GM18907 (cell line): ENCODE measurements around the gene PFN3.

Source experiments
- ATAC-seq: cut with Tn5 transposase; IDR thresholded peaks from one replicate; pipeline ENCODE4 v1.9.1; 2021; ENCODE audit warnings: mild to moderate bottlenecking, moderate library complexity; ENCODE audit not compliant: unreplicated experiment

PFN3 gene

DNA sequence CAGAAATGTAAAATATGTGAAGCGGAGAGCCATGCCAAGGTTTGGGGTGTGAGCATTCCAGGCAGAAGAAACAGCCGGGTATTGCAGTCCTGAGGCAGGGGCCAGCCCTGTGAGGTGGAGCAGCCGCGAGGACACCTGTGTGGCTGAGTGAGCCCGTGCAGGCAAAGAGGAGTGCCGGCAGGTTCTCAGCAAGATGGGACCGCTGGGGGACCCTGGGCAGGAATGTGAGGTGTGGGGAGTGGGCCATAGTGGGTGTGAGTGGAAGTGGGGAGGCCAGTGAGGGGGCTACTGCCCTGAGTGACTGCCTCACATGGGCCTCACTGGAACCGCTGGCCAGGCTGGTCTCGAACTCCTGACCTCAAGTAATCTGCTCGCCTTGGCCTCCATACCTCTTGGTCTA is 38.0 kb upstream of the PFN3 start:
- ATAC-seq = no peak

DNA sequence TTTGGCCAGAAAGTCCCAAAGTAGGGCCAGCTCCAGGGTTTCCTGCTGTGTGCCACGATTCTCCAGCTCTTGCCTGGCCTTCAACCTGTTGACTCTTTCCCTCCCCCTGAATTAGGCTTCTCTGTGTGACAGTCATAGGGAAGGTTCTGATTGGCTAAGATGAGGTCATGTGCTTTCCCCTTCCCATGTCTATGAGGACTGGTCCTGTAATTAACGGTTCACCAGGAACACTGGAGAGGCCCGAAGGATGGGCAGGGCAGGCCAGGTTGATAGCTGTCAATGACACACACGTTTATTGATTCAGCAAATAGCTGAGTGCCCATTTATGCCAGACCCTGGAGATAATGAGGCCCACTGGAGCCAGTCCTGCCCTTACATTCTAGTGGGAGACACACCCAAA is 37.2 kb upstream of the PFN3 start:
- ATAC-seq = no peak

DNA sequence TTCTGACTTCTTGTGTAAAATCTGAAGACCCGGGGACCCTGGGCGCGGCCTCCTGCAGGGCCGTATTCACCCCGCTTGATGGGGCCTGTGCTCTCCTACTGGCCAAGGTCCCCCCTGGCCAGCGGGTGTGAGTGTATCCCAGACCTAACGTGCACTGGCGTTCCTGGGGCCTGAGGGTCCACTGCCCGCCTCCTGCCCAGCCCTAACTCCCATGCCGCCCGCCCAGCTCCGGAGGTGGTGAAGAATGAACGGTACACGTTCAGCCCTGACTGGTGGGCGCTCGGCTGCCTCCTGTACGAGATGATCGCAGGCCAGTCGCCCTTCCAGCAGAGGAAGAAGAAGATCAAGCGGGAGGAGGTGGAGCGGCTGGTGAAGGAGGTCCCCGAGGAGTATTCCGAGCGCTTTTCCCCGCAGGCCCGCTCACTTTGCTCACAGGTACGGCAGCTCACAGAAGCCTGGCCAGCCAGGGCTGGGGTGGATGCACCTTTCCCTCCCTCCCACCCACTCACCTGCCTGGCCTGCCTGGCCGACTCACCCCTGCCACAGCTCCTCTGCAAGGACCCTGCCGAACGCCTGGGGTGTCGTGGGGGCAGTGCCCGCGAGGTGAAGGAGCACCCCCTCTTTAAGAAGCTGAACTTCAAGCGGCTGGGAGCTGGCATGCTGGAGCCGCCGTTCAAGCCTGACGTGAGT is 35.5 kb upstream of the PFN3 start:
- ATAC-seq = no peak

DNA sequence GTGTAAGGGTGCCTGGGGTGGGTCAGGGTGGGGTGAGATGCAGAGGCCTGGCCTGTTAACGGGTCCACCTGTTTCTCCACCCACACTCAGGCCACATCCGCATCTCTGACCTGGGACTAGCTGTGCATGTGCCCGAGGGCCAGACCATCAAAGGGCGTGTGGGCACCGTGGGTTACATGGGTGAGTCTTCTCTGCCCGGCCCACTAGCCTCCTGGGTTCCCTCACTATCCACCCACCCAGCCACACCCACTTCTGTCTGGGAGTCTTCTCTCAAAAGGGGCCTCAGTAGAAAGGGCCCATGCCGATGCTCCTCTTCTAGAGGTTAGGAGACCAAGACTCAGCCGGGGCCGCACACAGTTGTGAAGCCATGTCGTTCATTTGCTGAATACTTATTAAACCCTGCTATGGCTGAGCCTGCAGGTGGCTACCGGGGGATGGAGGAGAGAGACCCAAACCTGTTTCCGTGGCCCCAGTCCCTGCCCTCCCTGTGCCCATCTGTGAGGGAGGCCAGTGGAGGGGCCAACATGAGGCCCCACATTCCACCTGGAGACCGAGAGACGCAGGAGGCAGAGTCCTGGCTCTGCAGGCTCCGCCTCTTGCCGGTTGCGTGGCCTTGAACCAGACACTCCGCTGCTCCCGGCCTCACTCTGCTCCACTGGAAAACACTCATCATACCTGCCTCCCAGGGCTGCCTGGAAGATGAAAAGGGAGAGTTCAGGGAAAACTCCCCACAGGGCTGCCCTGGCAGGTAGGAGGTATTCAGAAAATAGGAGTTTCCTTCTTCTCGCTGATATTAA is 34.7 kb upstream of the PFN3 start:
- no peak for ATAC-seq

DNA sequence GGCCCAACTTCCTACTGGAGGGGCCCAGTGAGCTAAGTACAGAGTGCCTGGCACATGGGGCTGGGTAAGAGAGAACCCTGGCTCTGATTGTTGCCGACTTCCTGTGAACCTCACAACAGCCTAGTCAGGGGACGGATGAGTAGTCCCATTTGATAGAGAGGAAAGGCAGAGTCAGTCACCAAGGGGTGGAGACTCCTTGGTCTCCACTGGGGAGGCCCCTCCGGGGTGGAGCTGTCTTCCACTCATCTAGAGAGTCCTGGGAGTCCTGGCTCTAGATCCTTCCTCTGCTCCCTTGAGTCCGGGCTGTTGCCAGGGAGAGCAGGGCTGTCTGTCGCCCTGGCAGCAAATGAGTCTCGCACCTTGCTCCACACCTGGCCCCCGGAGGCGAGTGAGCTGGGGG is 34.0 kb upstream of the PFN3 start:
- ATAC-seq = no peak

DNA sequence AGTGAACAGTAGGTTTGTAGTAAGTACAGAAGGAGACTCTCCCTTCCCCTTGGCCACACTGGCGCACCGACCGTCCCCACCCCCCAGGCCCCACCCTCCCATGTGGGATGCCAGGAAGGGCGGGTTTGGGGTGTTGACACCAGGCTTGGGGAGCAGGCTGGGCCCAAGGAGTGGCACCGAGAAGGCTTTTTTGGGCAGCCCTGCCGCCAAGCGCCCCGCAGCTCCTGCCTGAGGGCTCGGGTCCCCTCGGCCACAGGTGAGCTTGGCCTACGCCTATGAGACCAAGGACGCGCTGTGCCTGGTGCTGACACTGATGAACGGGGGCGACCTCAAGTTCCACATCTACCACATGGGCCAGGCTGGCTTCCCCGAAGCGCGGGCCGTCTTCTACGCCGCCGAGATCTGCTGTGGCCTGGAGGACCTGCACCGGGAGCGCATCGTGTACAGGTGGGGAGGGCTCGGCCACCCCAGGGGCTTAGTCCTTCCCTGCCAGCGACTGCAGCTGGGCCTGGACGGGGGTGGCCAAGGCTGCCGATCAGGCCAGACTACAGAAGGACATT is 33.3 kb upstream of the PFN3 start:
- ATAC-seq = no peak

DNA sequence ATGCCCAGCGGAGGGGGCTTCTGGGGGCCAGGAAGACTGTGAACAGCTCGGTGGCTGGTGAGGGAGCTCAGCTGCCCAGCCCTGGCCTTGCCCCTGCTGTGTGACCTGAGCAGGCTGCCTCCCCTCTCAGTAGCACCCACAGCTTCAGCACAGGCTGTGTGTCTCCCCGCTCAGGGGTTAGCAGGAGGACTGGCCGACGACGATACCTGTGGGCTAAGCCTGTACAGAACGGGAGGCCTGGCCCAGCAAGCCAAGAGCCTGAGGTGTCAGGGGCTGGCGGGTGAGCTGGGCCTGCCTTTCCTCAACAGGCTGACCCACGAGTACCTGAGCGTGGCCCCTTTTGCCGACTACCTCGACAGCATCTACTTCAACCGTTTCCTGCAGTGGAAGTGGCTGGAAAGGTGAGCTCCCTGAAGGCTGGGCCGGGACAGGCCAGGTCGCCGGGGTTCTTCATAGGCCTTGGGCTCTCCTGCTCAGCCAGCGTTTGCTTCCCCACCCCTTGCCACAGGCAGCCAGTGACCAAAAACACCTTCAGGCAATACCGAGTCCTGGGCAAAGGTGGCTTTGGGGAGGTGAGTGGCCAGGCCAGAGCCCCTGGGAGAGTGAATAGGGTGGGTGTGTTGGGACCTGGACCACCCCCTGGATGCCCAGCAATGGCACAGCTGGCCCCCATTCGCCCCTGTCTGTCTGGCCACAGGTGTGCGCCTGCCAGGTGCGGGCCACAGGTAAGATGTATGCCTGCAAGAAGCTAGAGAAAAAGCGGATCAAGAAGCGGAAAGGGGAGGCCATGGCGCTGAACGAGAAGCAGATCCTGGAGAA is 32.6 kb upstream of the PFN3 start:
- no peak for ATAC-seq

DNA sequence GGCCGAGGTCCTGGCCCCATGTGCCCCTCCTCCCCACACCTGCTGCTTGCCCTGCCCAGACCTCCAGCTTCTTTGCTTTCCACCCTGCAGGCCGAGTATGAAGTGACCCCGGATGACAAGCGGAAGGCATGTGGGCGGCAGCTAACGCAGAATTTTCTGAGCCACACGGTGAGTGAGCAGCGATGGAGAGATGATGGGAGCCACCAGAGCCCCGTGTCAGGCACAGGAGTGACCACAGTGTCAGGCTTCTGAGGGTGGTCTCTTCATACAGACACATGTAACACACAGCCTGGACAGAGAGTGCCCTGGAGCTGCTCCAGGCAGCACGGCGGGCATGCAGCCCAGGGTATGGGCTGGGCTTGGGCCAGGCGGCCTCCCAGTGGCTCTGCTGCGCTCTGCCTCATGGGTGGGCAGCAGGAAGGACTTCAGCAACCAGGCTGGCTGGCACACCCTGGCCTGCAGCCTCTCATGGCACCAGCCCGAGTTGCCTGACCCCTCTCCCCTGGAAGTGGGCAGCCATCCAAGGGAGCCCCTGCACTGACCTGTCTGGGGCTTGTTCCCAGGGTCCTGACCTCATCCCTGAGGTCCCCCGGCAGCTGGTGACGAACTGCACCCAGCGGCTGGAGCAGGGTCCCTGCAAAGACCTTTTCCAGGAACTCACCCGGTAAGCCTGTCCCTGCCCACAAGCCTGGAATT is 31.8 kb upstream of the PFN3 start:
- ATAC-seq = no peak

DNA sequence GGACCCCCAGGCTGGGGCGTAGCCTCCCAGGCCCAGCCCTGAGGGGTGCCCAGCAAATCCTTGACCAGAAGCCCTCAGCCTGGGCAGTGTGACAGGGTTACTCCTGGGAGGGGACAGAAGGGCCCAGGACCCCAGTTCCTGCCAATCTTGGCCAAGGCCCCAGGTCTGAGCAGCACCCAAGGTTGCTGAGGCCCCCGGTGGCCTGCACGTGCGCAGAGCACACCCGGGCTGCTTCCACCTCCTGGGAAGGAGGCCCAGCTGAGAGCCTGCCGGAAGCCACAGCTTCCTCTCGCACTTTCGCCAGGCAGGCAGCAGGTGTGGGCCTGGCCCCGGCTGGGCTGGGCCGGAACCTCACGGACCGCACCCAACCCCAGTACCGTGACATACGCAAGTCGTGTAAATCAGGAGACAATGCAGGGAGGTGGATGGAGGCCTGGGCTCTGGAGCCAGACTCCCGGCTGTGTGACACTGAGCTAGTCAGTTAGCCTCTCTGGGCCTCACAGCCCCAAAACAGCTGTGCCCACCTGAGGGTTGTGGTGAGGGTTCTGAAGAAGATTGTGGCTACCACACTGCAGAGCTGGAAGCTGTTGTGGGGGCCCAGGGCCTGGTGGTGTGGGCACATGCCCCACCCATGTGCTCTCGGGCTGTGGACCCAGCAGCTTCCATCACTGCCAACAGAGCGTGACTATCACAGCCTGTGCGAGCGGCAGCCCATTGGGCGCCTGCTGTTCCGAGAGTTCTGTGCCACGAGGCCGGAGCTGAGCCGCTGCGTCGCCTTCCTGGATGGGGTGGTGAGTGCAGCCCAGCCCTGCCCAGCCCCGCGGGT is 31.1 kb upstream of the PFN3 start:
- peak; percentile 49 for ATAC-seq

DNA sequence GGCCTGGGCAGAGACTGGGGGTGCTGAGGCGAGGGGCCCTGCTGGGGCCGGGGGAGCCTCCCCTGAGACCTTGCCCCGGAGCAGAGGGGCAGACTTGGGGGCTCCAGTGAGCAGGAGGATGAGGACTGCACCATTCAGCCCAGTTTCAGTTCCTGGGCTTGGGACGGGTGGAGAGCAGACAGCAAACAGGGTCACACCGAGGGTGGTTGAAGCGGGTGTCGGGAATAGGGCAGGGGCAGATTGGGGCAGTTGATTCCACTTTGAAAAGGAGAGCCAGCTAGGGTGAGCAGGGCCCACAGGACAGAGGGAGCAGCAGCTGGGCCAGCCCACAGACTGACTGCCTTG is 30.5 kb upstream of the PFN3 start:
- ATAC-seq = no peak

DNA sequence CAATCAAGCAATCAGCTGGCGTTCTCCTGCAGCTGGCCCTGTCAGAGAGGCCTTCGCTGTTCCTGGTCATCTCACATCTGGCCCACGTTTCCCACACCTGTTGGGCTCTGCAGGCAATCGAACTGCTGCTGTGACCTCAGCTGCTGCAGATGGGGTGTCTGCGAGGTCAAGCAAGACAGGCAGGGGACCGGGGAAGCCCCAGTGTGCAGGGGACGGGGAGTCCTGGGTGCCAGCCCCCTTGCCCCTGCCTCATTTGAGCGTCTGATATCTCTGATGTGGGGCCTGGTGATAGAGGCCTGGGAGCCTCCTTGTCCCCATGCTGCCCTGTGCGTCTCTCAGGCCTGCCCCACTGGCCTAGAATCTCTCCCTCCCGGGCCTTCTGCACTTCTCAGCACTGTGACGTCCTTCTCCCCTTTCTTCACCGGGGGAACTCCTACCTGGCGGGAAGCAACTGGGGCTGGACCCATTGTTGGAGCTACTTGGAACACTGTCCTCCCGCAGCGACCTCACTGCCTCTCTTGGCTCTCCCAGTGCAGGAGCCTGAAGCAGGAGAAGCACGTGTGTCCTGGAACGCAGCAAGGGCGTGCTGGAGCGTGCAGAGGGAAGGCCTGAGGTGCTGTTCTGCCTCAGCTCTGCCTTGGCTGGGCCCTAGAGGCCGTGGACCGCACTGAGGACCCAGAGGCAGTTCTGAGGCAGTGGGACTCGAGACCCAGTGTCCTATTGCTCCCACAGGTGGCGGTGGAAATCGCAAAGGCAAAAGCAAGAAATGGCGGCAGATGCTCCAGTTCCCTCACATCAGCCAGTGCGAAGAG is 29.9 kb upstream of the PFN3 start:
- ATAC-seq = no peak

DNA sequence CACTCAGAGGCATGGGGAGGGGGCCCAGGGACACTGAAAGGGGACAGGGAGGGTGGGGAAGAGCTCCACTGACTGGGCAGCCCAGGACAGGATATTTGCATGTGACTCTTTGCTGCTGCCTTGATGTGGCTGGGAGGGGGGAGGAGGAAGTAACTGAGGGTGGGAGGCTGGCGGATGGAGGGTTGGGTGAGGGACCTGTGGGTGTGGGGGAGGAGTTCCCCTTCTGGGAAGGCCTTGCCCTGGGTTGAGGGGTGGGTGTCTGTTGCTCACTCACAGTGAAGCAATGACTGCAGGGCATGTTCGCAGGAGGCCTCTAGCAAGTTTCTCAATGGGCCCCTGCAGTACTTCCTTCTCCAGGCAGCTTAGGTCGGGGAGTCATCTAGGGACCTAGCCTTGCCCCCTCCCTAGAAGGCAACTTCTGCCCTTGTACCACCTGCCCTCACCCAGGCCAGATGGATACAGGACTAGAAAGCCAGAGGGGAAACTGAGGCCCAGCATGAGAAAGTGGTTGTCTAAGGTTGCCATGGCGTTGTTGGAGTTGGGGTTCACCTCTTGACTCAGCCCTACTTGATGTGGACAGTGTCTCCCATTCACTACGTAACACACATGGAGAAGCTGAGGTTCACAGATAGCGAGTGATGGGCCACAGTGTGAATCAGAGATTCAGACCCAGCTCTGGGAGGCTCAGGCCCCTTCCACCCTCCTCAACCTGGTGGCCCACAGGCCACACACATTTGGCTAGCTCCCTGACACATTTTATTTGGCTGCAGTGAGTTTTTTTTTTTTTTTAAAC is 29.0 kb upstream of the PFN3 start:
- ATAC-seq = no peak

DNA sequence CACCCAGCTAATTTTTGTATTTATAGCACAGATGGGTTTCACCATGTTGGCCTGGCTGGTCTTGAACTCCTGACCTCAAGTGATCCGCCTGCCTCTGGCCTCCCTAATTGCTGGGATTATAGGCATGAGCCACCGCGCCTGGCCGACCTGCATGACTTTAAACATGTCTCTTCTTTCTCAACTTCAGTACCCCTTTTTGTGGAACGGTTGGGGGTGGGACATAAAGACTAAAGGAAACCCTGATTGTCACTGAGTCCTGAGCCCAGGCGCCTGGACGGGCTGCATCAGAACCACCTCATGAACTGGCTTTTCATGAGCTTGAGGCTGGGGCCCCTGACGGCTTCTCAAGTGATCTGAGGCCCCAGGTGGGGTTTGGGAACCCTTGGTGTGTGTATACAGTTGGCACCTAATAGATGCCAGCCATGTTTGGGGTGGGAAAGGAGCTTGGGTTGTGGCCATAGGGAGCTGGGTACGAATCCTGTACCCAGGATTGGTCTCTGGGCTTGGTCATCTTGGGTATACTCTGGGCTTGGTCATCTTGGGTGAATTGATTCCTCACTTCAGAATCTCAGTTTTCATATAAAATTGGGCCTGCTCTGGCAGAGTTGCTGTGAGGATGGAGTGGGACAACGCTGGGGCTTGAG is 28.2 kb upstream of the PFN3 start:
- no peak for ATAC-seq

DNA sequence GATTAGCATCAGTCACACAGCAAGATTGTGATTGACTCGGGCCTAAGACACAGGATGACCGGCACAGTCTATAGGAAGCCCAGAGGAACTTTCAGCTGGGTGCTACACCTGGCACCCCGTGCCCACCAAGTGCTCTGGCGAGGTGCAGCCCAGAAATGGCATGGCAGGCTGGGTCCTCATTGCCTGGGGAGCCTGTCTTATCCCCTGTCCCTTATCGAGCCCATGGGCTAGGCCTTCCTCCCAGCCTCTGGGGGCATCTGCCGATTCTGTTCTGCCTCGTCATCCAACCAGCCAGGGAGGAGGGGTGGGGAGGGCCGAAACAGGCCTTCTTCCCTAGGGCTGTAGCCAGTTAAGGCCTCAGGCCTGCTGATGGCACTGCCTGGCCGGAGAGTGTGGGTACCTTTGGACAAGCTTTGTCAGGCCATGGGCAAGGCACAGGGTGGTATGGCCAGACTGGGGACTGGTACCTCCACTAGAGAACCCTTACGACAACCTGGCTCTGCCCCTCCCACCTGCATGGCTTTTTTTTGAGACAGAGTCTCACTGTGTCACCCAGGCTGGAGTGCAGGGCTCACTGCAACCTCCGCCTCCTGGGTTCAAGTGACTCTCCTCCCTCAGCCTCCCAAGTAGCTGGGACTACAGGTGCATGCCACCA is 27.6 kb upstream of the PFN3 start:
- ATAC-seq = no peak

DNA sequence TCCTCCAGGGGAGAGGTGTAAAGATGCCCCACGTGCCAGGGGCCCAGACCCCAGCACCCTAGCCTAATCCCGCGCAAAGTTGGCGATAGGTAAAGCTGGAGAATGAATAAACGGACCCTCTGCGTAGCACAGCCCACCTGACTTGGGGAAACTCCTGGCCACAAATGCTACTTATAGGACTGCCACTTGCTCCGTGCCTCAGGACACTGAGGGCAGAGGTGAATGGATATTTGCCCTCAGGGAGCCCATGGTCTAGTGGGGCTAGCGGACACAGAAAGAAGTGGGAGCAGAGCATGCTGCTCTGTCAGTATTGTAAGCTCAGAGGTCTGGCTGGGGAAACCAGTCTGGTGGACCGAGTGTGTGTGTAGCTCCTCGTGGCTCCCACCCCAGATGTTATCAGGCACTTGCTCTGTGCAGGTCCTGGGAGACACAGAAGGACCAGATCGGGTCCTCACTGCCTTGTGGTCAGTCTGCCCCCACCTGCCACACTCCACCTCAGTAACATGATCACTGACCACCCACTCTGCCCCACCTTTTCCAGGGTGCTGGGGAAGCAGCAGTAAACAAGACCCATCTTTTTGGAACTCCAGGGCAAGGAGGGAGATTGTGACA is 26.9 kb upstream of the PFN3 start:
- ATAC-seq = no peak

DNA sequence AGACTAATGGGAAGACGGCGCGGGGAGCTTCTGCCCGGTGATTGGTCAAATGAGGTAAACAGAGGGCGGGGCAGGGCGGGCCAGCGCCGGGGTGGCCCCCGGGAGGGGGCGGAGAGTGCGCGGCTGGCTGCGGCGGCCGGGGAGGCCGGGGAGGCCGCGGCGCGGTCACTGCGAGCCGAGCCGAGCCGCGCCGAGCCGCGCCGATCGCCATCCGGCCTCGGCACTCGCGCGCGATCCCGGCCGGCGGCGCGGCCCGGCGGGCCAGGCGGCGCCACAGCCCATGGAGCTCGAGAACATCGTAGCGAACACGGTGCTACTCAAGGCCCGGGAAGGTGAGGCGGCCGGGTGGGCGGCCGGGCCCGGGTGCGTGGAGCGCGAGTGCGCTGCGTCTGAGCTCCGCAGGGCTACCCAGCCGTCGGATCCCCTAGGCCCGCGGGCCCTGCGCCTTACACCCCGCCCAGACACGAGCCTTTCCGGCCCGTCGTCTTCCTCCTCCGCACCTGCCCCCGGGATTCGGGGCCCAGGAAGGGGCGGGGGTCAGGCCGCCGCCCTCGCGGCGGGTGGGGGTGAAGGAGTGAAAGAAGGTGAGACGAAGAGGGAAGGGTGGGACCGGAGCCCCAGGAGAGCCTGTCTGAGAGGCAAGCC is 26.2 kb upstream of the PFN3 start, which contains the start of gene GRK6:
TSS of gene GRK6 (plus strand) at position 111 of the 645 bp plus-strand sequence. CDS start at position 281, 170 bp downstream.
- peak; percentile 3 for ATAC-seq
